WI38 (cell line): ENCODE measurements around the gene ACTL8.

ENCODE experiments used
- H3K4me3 ChIP-seq: 2 replicates; pipeline ENCODE4 v1.5.1; 2011; ENCODE audit warnings: low read depth, mild to moderate bottlenecking, control low read depth, low read length
- TF ChIP-seq, protein P1 (sequence below): IDR thresholded peaks from 2 replicates; pipeline ENCODE4 v1.5.1; 2012; ENCODE audit warnings: low read depth, mild to moderate bottlenecking, control low read depth, low read length

The ACTL8 gene

DNA sequence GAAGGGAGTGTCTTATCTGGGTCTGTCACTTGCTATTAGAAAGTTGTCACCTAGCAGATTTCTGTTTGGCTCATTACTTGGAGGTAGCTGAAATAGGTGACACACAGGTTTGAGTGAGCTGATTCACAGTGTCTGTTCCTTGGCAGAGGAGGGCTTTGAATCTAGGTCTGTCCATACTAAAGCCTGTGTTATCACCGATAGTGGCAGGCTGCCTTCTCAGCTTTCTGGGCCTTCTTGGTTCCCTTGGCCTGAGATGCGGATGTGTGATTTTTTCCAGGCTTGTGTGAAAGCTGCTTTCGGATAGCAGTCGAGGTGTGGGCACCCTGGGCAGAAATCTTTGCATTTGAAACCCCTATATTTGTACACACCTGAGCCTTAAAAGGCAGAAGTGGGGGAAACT lies 73.9 kb downstream of the ACTL8 start:
- H3K4me3 ChIP-seq: no peak overlapping the region
- TF ChIP-seq, protein P1, sequence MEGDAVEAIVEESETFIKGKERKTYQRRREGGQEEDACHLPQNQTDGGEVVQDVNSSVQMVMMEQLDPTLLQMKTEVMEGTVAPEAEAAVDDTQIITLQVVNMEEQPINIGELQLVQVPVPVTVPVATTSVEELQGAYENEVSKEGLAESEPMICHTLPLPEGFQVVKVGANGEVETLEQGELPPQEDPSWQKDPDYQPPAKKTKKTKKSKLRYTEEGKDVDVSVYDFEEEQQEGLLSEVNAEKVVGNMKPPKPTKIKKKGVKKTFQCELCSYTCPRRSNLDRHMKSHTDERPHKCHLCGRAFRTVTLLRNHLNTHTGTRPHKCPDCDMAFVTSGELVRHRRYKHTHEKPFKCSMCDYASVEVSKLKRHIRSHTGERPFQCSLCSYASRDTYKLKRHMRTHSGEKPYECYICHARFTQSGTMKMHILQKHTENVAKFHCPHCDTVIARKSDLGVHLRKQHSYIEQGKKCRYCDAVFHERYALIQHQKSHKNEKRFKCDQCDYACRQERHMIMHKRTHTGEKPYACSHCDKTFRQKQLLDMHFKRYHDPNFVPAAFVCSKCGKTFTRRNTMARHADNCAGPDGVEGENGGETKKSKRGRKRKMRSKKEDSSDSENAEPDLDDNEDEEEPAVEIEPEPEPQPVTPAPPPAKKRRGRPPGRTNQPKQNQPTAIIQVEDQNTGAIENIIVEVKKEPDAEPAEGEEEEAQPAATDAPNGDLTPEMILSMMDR: no peak

DNA sequence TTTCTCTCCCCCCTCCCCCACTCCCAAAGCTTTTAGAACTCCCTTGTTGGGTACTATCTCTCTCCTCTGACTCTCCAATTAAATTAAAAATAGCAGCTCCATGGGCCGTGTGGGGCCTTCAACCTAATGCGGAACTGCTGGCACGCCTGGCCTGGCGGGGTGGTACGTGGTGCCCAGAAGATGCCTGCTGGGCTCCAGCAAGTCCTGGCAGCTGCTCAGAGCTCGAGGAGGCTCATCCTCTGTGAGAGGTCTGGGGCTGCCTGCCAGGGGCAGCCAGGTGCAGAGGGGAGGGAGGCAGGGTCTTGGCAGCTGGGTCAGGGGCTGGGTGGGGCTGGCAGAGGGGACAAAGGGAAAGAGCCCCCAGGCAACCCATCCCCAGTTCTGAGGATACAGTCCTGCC lies 74.4 kb downstream of the ACTL8 start:
- H3K4me3 ChIP-seq: no peak overlapping the region
- TF ChIP-seq, protein P1: no peak

DNA sequence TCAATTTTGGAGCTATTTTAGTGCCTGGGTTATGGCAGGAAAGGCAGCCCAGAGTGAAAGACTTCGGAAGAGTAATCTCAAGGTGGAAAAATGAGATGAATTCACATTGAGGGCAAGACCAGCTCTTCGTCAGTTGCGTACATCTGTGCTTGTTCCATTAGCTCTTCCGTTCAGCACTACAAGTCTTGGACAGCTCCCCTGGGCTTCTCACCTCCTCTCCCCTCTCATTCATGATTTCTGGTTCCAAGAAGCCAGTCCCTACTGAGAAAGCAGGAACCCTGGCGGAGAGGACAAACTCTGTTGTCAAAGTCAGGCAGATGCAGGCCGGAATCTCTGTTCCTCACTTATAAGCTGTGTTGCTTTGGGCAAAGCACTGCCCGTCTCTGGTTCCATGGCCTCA lies 76.5 kb downstream of the ACTL8 start:
- TF ChIP-seq, protein P1: no peak
- no peak overlapping the region for H3K4me3 ChIP-seq

DNA sequence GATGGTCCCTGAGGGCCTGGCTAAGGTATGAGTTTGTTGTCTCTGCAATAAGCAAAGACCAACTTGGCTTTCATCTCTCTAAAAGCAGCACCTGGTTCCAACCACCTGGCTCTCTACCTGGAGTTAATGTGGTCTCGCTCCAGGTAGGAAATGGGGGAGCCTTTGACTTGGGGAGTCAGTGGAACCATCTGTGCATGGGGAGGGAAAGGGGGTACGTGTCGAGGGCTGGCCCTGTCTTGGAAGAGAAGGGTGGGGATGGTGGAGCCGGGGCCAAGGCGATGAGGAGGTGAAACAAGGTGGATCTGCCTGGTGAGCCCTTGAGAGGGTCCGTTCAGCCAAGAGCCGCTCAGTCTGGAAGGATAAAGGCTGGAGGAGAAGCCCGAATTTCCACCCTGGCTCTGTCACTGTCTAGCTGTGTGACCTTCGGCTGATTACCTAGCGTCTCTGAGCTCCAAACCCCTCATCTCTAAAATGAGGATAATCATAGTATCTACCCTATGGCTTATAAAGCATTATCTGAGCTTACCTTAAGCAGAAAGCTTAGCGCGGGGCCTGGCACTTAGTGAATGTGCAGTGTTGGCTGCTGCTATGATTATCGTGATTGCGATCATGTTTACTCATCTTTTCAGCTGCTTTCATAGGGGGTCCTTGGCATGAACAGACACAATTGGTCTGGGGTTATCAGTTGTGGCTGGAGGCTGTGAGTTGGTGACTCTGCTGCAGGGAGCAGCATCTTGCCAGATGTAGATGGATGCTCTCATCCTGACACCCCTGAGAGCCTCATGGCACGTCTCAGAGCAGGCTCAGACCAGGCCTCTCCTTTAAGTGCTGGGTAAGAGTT lies 78.7 kb downstream of the ACTL8 start:
- no peak overlapping the region for H3K4me3 ChIP-seq
- TF ChIP-seq, protein P1: no peak

DNA sequence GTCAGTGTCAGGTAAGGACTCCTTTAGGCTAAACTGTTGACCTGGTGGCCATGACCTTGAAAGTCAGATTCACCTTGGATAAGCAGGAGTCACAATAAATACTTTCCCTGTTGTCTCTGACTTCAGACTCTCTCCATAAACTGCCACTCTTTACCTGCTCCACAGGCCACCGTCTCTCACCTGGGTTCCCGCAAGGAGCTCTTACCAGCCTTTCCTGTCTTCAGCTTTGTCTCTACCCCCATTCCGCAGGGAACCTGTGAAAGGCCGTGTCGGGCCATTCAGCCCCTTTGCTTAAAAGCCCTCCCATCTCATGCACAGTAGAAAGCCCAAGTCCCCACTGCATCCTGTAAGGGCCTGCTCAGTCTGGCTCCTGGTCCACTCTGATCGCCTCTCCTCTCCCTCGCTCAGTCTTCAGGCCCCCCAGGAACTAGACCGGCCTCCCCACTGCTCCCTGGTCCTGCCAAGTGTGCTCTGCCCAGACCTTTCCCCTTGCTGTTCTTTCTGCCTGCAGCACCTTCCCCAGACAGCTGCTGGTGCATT lies 79.5 kb downstream of the ACTL8 start:
- H3K4me3 ChIP-seq: no peak overlapping the region
- TF ChIP-seq, protein P1: no peak

DNA sequence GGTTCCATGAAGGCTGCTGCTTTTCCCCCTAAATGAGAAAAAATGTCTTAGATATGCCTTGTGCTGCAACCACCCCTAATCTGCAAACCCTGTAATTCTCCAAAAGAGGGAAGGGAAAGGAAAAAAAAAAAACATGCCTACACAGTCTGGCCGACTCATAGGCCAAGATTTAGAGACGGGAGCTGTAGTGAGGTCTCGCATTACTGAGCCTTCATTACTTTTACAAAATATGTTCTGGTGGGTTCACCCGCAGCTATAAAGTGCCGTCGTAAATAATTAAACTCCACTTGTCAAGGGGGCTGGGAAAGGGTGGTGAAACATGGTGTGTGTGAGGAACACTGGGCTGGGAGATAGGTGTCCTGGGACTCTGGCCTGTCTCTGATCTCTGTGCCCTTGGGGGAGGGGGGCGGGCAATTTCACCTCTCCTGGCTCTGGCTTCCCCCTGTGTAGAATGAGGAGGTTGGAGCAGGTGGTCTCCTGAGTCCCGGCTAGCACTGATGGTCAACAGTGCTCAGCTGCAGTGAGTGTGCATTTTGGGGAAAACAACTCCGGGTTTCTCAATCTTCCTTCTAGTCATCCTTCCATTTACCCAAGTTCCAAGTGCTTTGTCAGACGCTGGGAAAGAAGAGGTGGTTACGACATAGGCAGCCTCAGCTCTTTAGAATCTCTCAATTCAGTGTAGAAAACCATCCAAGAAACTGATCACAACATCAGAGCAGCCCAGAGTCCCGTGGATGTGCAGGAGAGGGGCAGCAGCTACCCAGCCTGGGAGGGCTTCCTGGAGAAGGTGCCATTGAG lies 82.3 kb downstream of the ACTL8 start:
- H3K4me3 ChIP-seq: no peak overlapping the region
- TF ChIP-seq, protein P1: no peak
